Measurements from ENCODE around the gene RND2. TPM values are rescaled to one million over a fixed set of nuclear protein-coding genes. Genes with fewer than 3 reads are reported as not detected.

Gene RND2
- total RNA-seq, 2 donors from 2014 or later, result 36.1 to 55.5 TPM

GRCh38 chr17:42982266-42982665 is 42.8 kb upstream of the RND2 start:
- TF ChIP-seq CTCF (conservative IDR thresholded peaks at IDR 0.05), result no peak
- no peaks in the 10 kb centered on the region for H3K27me3 ChIP-seq (ENCODE audit: control insufficient read depth, insufficient read depth, low read length, poor library complexity, severe bottlenecking)
- H3K36me3 Mint-ChIP-seq (ENCODE audit: low read depth), result peaks cover 30% of the 10 kb centered on the region
- no peak overlapping the region for H3K27ac ChIP-seq (ENCODE audit: low read depth, low read length)
- peaks cover 32% of the 10 kb centered on the region for H3K36me3 ChIP-seq (ENCODE audit: control insufficient read depth, insufficient read depth, low read length)
- H3K9me3 Mint-ChIP-seq, result no peaks in the 10 kb centered on the region
- no peaks in the 10 kb centered on the region for H3K9me3 ChIP-seq (ENCODE audit: control insufficient read depth, low read length)
- H3K4me3 Mint-ChIP-seq, result peak overlapping the region; percentile 96
- H3K27me3 Mint-ChIP-seq (ENCODE audit: insufficient read depth), result no peaks in the 10 kb centered on the region
- H3K27ac Mint-ChIP-seq, result no peak overlapping the region
- no peak for DNase-seq
- H3K4me1 Mint-ChIP-seq, result peaks cover 20% of the 10 kb centered on the region
- no peak overlapping the region for H3K9ac ChIP-seq (ENCODE audit: extremely low read depth, low read length, poor library complexity, severe bottlenecking)
- H3K4me3 ChIP-seq (ENCODE audit: low read length), result peak overlapping the region; percentile 86
- peaks cover 5% of the 10 kb centered on the region for H3K4me1 ChIP-seq (ENCODE audit: control insufficient read depth, insufficient read depth, low read length)

GRCh38 chr17:42985225-42985624 is 39.8 kb upstream of the RND2 start:
- no peak for TF ChIP-seq CTCF (conservative IDR thresholded peaks at IDR 0.05)
- no peak overlapping the region for H3K4me3 Mint-ChIP-seq
- H3K9ac ChIP-seq (ENCODE audit: extremely low read depth, low read length, poor library complexity, severe bottlenecking), result no peak overlapping the region
- no peaks in the 10 kb centered on the region for H3K9me3 Mint-ChIP-seq
- H3K27me3 Mint-ChIP-seq (ENCODE audit: insufficient read depth), result no peaks in the 10 kb centered on the region
- no peaks in the 10 kb centered on the region for H3K27me3 ChIP-seq (ENCODE audit: control insufficient read depth, insufficient read depth, low read length, poor library complexity, severe bottlenecking)
- H3K4me1 ChIP-seq (ENCODE audit: control insufficient read depth, insufficient read depth, low read length), result no peaks in the 10 kb centered on the region
- H3K4me1 Mint-ChIP-seq, result peaks cover 11% of the 10 kb centered on the region
- H3K9me3 ChIP-seq (ENCODE audit: control insufficient read depth, low read length), result no peaks in the 10 kb centered on the region
- peak overlapping the region; percentile 56 for H3K27ac Mint-ChIP-seq
- no peak overlapping the region for H3K4me3 ChIP-seq (ENCODE audit: low read length)
- no peak overlapping the region for H3K27ac ChIP-seq (ENCODE audit: low read depth, low read length)
- DNase-seq, result no peak
- H3K36me3 Mint-ChIP-seq (ENCODE audit: low read depth), result peaks cover 54% of the 10 kb centered on the region
- WGBS, 2 experiments (ENCODE audit: insufficient coverage in 1 of 2, insufficient read length in 1 of 2), result 0% methylated on average over 1 of the region's 1 CpG; no CpG with 5 or more reads in 1 of the 2 experiments
- peaks cover 62% of the 10 kb centered on the region for H3K36me3 ChIP-seq (ENCODE audit: control insufficient read depth, insufficient read depth, low read length)

GRCh38 chr17:42989141-42989540 is 35.9 kb upstream of the RND2 start:
- H3K27ac Mint-ChIP-seq, result no peak overlapping the region
- TF ChIP-seq CTCF (conservative IDR thresholded peaks at IDR 0.05), result no peak
- Histone ChIP-seq H3K4me1 (ENCODE audit: control insufficient read depth, insufficient read depth, low read length) (no peaks in the 10 kb centered on the region), H3K4me3 (ENCODE audit: low read length) (no peak overlapping the region), H3K9ac (ENCODE audit: extremely low read depth, low read length, poor library complexity, severe bottlenecking) (no peak overlapping the region), H3K27ac (ENCODE audit: low read depth, low read length) (no peak overlapping the region), H3K27me3 (ENCODE audit: control insufficient read depth, insufficient read depth, low read length, poor library complexity, severe bottlenecking) (no peaks in the 10 kb centered on the region), H3K36me3 (ENCODE audit: control insufficient read depth, insufficient read depth, low read length) (peaks cover 94% of the 10 kb centered on the region), H3K9me3 (ENCODE audit: control insufficient read depth, low read length) (no peaks in the 10 kb centered on the region)
- no peak for DNase-seq
- no peaks in the 10 kb centered on the region for H3K27me3 Mint-ChIP-seq (ENCODE audit: insufficient read depth)
- H3K36me3 Mint-ChIP-seq (ENCODE audit: low read depth), result peaks cover 76% of the 10 kb centered on the region
- 92 to 93% methylated on average over 3 to 5 of the region's 5 CpGs for WGBS, 2 experiments (ENCODE audit: insufficient coverage in 1 of 2, insufficient read length in 1 of 2)
- H3K4me3 Mint-ChIP-seq, result no peak overlapping the region
- H3K4me1 Mint-ChIP-seq, result no peaks in the 10 kb centered on the region
- no peaks in the 10 kb centered on the region for H3K9me3 Mint-ChIP-seq

All from endodermal cell (in vitro differentiated cells).